ENCODE data around the gene SP2. TPM values are rescaled to one million over a fixed set of nuclear protein-coding genes. Genes with fewer than 3 reads are reported as not detected.

Gene SP2
- total and polyA plus RNA-seq, 10 donors: 4.5 to 22.6 (median 15.1) TPM

DNA sequence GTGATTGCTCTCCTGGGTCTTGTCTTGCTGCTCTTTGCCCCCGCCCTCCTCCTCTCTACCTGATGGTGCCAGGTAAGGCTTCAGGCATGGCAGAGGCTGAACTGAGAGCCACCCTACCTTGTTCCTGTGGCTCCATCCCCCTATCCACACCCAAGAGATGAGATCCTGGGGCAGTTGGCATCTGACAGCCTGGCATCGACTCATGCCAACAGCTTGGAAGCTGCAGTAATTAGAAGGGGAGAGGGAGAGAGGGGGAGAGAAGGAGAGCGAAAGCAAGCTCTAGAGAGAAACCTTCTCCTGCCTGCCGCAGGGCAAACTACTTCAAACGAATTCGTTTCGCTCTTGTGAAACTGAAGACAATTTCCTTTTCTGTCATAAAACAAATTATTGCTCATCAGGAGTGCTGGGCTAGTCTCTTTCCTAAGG, 31.2 kb upstream of the SP2 start:
- Histone ChIP-seq H3K36me3 (no peaks in the 10 kb centered on the region), H3K4me1 (peaks cover 0 to 10% (median 7%) of the 10 kb centered on the region in 6 donors), H3K9me3 (no peaks in the 10 kb centered on the region), H3K4me3 (no peak overlapping the region), H3K27me3 (replicated peaks in 1 of 7) (peaks cover 0 to 51% (median 0%) of the 10 kb centered on the region in 7 donors), H3K27ac (no peak overlapping the region)
- no peak for DNase-seq
- intact Hi-C loops (cut with DNase I; ENCODE audit: low total_unique reads): no loop called here
- WGBS, 5 donors: 28 to 55% (median 47%) methylated on average over 6 to 7 of the region's 7 CpGs
- TF ChIP-seq POLR2AphosphoS5 (IDR thresholded peaks at IDR 0.05) (no peak), POLR2A (IDR thresholded peaks at IDR 0.05) (no peak)
- TF ChIP-seq, protein P1, sequence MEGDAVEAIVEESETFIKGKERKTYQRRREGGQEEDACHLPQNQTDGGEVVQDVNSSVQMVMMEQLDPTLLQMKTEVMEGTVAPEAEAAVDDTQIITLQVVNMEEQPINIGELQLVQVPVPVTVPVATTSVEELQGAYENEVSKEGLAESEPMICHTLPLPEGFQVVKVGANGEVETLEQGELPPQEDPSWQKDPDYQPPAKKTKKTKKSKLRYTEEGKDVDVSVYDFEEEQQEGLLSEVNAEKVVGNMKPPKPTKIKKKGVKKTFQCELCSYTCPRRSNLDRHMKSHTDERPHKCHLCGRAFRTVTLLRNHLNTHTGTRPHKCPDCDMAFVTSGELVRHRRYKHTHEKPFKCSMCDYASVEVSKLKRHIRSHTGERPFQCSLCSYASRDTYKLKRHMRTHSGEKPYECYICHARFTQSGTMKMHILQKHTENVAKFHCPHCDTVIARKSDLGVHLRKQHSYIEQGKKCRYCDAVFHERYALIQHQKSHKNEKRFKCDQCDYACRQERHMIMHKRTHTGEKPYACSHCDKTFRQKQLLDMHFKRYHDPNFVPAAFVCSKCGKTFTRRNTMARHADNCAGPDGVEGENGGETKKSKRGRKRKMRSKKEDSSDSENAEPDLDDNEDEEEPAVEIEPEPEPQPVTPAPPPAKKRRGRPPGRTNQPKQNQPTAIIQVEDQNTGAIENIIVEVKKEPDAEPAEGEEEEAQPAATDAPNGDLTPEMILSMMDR (IDR thresholded peaks at IDR 0.05 in 8 of 11, conservative IDR thresholded peaks at IDR 0.05 in 3 of 11): no peak

DNA sequence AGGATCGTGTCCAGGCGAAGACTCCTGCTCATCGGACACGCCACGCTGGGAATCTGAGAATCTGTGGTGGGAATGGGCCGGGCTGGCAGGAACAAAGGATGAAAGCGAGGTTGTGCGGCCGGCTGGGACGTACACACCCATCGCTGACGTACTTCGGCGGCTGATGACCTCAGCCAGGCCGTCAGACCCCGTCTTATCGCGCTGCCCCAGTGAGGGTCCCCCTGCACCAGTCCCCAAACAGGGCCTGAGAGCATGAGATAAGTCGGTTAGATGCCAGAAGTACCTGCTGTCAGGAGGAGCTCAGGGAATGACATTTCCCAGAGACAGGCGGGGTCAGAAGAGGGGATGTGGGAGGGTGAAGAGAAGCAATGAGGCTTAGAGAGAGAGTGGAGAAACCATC, 29.1 kb upstream of the SP2 start:
- DNase-seq: no peak
- H3K36me3 ChIP-seq: no peaks in the 10 kb centered on the region
- H3K4me1 ChIP-seq: peaks cover 0 to 10% (median 7%) of the 10 kb centered on the region in 6 donors
- WGBS, 5 donors: 80 to 90% (median 85%) methylated on average over 20 of the region's 20 CpGs
- H3K27me3 ChIP-seq (replicated peaks in 1 of 7): peaks cover 0 to 67% (median 8%) of the 10 kb centered on the region in 7 donors
- no peak overlapping the region for H3K4me3 ChIP-seq
- no peak overlapping the region for H3K27ac ChIP-seq
- intact Hi-C loops (cut with DNase I; ENCODE audit: low total_unique reads): no loop called here
- TF ChIP-seq, protein P1 (IDR thresholded peaks at IDR 0.05 in 8 of 11, conservative IDR thresholded peaks at IDR 0.05 in 3 of 11): no peak
- TF ChIP-seq POLR2AphosphoS5 (IDR thresholded peaks at IDR 0.05): no peak
- no peak for TF ChIP-seq POLR2A (IDR thresholded peaks at IDR 0.05)
- no peaks in the 10 kb centered on the region for H3K9me3 ChIP-seq

DNA sequence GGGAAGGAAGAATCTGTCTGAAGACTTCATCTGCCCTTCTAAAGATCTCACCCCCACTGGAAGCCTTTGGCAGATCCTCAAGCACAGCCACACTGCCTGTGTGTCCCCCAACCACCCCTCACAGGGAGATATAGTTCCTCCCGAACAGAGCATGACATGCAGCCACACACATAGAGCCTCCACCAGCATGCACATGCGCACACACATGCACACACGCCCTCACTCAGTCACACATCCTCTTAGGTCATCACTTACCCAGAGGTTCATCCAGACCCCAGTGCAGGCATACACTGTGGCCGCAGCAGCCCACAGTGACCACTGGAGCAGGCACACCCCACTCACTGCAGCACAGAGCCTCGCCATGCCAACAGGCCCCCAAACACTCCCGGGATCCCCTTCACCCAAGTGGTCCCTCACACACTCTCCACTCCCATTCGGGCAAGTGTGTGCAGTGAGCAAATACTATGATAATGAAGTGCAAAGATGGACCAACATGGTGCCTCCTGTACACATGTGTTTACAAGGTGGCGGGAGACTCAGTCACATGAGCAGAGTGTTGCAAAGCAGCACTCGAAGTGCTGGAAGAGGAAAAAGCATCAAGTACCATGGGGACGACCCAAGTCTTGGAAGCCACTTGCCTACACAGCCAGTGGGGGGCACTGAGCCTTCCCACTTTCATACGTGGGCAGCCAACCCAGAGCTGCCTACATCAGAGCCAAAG, 28.1 kb upstream of the SP2 start:
- TF ChIP-seq, protein P1 (IDR thresholded peaks at IDR 0.05 in 8 of 11, conservative IDR thresholded peaks at IDR 0.05 in 3 of 11): no peak
- TF ChIP-seq POLR2AphosphoS5 (IDR thresholded peaks at IDR 0.05) (no peak), POLR2A (IDR thresholded peaks at IDR 0.05) (no peak)
- Histone ChIP-seq H3K4me1 (peaks cover 0 to 12% (median 1%) of the 10 kb centered on the region in 6 donors), H3K27ac (no peak overlapping the region), H3K4me3 (no peak overlapping the region), H3K27me3 (replicated peaks in 1 of 7) (peaks cover 0 to 78% (median 17%) of the 10 kb centered on the region in 7 donors), H3K36me3 (no peaks in the 10 kb centered on the region), H3K9me3 (no peaks in the 10 kb centered on the region)
- intact Hi-C loops (cut with DNase I; ENCODE audit: low total_unique reads): no loop called here
- 78 to 92% (median 82%) methylated on average over 11 of the region's 11 CpGs for WGBS, 5 donors
- no peak for DNase-seq

DNA sequence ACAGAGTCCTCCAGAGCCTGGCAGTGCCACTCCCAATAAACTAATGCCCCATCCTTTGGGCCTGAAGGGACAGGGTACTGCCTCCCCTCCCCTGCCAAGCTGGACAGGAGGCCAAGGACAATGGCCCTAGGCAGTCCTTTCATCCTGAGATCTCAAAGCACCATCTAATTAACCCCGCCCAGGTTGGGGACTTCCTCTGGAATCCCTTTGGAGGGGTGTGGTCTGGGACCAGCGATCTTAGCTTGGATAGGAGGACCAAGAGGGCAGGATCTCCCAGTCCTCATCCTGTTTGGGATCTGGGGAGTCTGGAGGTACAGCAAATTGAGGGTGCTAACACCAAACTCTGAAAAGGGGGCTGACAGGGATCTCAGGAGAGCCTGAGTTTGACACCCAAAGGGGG, 26.9 kb upstream of the SP2 start:
- Histone ChIP-seq H3K4me3 (no peak overlapping the region), H3K27me3 (replicated peaks in 1 of 7) (peaks cover 0 to 86% (median 17%) of the 10 kb centered on the region in 7 donors), H3K9me3 (no peaks in the 10 kb centered on the region), H3K36me3 (no peaks in the 10 kb centered on the region), H3K4me1 (peaks cover 0 to 10% (median 0%) of the 10 kb centered on the region in 6 donors), H3K27ac (no peak overlapping the region)
- WGBS, 5 donors: 29 to 55% (median 49%) methylated on average over 2 of the region's 2 CpGs
- no peak for DNase-seq
- intact Hi-C loops (cut with DNase I; ENCODE audit: low total_unique reads): no loop called here
- no peak for TF ChIP-seq POLR2AphosphoS5 (IDR thresholded peaks at IDR 0.05)
- TF ChIP-seq, protein P1 (IDR thresholded peaks at IDR 0.05 in 8 of 11, conservative IDR thresholded peaks at IDR 0.05 in 3 of 11): no peak
- TF ChIP-seq POLR2A (IDR thresholded peaks at IDR 0.05): no peak

Data from spleen (tissue), 11 donors.